ENCODE results near the gene UNC93A. TPM values are rescaled to one million over a fixed set of nuclear protein-coding genes. Genes with fewer than 3 reads are reported as not detected.

UNC93A gene
- total and polyA plus RNA-seq, 5 donors from 2014 or later, result not detected

DNA sequence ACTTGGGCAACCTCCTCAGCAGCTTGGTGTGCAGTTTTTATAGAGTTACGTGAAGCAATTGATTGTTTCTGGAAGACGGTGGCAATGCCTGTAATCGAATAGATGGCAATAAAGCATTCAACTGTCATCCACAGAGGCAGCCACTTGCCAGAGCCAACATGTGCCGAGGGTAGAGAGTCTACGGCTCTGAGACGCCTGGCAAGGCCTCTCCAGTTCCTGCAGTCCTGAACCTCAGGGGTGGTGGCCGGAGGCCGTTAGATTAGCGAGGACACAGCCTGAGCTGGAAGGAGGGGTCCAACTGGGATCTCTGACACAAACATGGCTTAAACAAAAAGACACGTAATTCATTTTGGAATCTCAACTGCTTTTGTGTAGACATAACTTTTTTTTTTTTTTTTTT lies 33.0 kb downstream of the UNC93A start:
- no peak for DNase-seq
- Mint-ChIP-seq H3K9me3 (peaks cover 0 to 2% (median 0%) of the 10 kb centered on the region in 7 donors), H3K4me1 (no peaks in the 10 kb centered on the region), H3K27ac (no peak overlapping the region), H3K27me3 (peaks cover 11% of the 10 kb centered on the region), H3K36me3 (no peaks in the 10 kb centered on the region), H3K4me3 (no peak overlapping the region)
- H3K36me3 ChIP-seq (ENCODE audit: control insufficient read depth, insufficient read depth, low read length), result no peaks in the 10 kb centered on the region
- no peak overlapping the region for H3K4me3 ChIP-seq (ENCODE audit: low read depth, low read length)
- H3K9me3 ChIP-seq (ENCODE audit: control insufficient read depth in 2 of 2, low read length in 2 of 2), result no peaks in the 10 kb centered on the region
- H3K27ac ChIP-seq (ENCODE audit: insufficient read depth, low read length, poor library complexity, severe bottlenecking), result no peak overlapping the region
- no peaks in the 10 kb centered on the region for H3K4me1 ChIP-seq (ENCODE audit: control insufficient read depth, insufficient read depth, low read length, poor library complexity, severe bottlenecking)
- peaks cover 3% of the 10 kb centered on the region for H3K27me3 ChIP-seq (ENCODE audit: control insufficient read depth, insufficient read depth, low read length)
- no peak for ATAC-seq (ENCODE audit: low read depth in 2 of 2)

DNA sequence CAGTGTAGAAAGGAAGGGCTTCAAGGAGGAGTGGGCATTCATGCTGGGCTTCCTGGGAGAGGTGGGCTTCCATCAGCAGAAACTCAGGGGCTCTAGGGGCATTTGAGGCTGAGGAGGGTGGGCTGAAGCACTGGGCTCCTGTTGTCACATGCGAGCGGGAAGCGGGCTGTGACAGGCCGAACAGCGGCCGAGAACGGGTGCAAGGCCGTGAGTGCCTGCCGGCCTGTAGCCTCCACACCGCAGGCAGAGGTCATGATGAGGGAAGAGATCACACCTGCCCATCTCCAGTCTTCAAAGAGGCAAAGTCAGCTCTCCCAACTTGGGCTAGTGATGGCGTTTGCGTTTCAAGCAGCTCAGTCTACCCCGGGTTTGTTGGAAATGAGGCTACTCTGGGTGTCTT lies 34.7 kb downstream of the UNC93A start:
- peaks cover 3% of the 10 kb centered on the region for H3K27me3 ChIP-seq (ENCODE audit: control insufficient read depth, insufficient read depth, low read length)
- H3K27me3 Mint-ChIP-seq, result peaks cover 16% of the 10 kb centered on the region
- H3K27ac ChIP-seq (ENCODE audit: insufficient read depth, low read length, poor library complexity, severe bottlenecking), result no peak overlapping the region
- H3K9me3 Mint-ChIP-seq, result peaks cover 0 to 2% (median 0%) of the 10 kb centered on the region in 7 donors
- no peak for ATAC-seq (ENCODE audit: low read depth in 2 of 2)
- H3K36me3 ChIP-seq (ENCODE audit: control insufficient read depth, insufficient read depth, low read length), result no peaks in the 10 kb centered on the region
- no peak for DNase-seq
- no peak overlapping the region for H3K4me3 ChIP-seq (ENCODE audit: low read depth, low read length)
- no peaks in the 10 kb centered on the region for H3K9me3 ChIP-seq (ENCODE audit: control insufficient read depth in 2 of 2, low read length in 2 of 2)
- H3K36me3 Mint-ChIP-seq, result no peaks in the 10 kb centered on the region
- no peak overlapping the region for H3K4me3 Mint-ChIP-seq
- no peaks in the 10 kb centered on the region for H3K4me1 Mint-ChIP-seq
- no peak overlapping the region for H3K27ac Mint-ChIP-seq
- H3K4me1 ChIP-seq (ENCODE audit: control insufficient read depth, insufficient read depth, low read length, poor library complexity, severe bottlenecking), result no peaks in the 10 kb centered on the region

DNA sequence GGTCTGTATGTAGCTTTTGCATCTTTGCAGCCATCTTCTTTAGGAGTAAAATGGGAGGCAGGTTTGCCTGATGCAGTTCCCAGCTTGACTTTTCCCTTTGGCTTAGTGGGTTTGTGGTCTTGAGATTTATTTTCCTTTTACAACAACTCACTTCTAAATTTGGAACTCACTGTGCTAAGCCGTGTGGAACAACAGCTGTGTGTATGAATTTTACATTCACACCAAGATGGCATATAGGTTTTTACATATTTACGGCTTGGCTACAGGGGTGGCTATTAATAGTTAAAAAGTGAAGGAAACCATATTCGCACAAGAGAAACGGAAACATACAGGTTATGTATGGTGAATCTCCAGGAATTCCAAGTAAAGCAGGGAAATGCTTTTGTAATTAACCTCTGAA lies 36.3 kb downstream of the UNC93A start:
- ATAC-seq (ENCODE audit: low read depth in 2 of 2) (no peak), DNase-seq (no peak)
- H3K27ac ChIP-seq (ENCODE audit: insufficient read depth, low read length, poor library complexity, severe bottlenecking), result no peak overlapping the region
- peaks cover 16% of the 10 kb centered on the region for H3K27me3 Mint-ChIP-seq
- H3K4me1 Mint-ChIP-seq, result no peaks in the 10 kb centered on the region
- H3K9me3 ChIP-seq (ENCODE audit: control insufficient read depth in 2 of 2, low read length in 2 of 2), result no peaks in the 10 kb centered on the region
- H3K27me3 ChIP-seq (ENCODE audit: control insufficient read depth, insufficient read depth, low read length), result peaks cover 3% of the 10 kb centered on the region
- H3K36me3 Mint-ChIP-seq, result no peaks in the 10 kb centered on the region
- no peak overlapping the region for H3K4me3 Mint-ChIP-seq
- peaks cover 0 to 2% (median 0%) of the 10 kb centered on the region in 7 donors for H3K9me3 Mint-ChIP-seq
- H3K4me1 ChIP-seq (ENCODE audit: control insufficient read depth, insufficient read depth, low read length, poor library complexity, severe bottlenecking), result no peaks in the 10 kb centered on the region
- no peak overlapping the region for H3K27ac Mint-ChIP-seq
- H3K4me3 ChIP-seq (ENCODE audit: low read depth, low read length), result no peak overlapping the region
- H3K36me3 ChIP-seq (ENCODE audit: control insufficient read depth, insufficient read depth, low read length), result no peaks in the 10 kb centered on the region

DNA sequence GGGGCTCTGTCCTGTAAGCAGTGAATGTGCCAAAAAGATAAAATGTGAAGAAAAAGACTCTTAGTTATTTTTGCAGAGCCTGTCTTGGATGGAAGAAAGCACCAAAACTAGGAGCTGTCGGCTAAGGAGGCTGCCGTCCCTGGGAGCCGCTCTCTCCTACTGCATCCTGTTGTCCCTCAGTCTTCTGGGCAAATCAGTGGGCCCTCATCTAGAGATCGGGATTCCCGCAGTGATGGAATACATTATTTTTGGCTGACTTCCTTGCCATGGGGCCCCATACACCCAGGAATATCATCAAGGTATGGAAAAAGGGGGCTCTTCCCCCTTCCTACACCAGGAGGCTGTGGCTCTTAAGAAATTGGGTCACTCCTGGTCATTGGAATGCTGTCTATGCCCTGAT lies 37.0 kb downstream of the UNC93A start:
- Histone ChIP-seq H3K27me3 (ENCODE audit: control insufficient read depth, insufficient read depth, low read length) (peaks cover 3% of the 10 kb centered on the region), H3K4me3 (ENCODE audit: low read depth, low read length) (no peak overlapping the region), H3K9me3 (ENCODE audit: control insufficient read depth in 2 of 2, low read length in 2 of 2) (no peaks in the 10 kb centered on the region), H3K4me1 (ENCODE audit: control insufficient read depth, insufficient read depth, low read length, poor library complexity, severe bottlenecking) (no peaks in the 10 kb centered on the region), H3K27ac (ENCODE audit: insufficient read depth, low read length, poor library complexity, severe bottlenecking) (no peak overlapping the region), H3K36me3 (ENCODE audit: control insufficient read depth, insufficient read depth, low read length) (no peaks in the 10 kb centered on the region)
- H3K36me3 Mint-ChIP-seq, result no peaks in the 10 kb centered on the region
- no peak overlapping the region for H3K27ac Mint-ChIP-seq
- ATAC-seq (ENCODE audit: low read depth in 2 of 2) (no peak), DNase-seq (no peak)
- no peak overlapping the region for H3K4me3 Mint-ChIP-seq
- H3K27me3 Mint-ChIP-seq, result peaks cover 15% of the 10 kb centered on the region
- no peaks in the 10 kb centered on the region for H3K4me1 Mint-ChIP-seq
- H3K9me3 Mint-ChIP-seq, result peaks cover 0 to 2% (median 0%) of the 10 kb centered on the region in 7 donors

DNA sequence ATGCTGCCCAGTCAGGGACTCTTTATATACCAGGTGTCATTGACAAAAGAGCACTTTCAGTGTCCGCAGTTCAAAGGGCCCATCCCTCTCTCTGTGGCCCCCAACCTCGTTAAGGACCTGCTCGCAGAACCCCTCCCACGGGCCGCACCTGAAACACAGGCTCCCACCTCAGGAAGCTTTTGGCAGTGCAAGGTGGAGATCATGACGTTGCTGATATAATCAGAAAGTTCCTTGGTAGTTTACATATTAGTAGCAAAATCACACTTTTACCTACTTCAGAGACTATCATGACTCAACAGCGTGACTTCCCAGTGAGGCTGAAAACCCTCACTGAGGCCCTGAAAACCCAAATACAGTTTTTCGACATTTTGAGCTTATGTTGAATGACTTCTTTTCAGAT lies 37.9 kb downstream of the UNC93A start:
- no peak overlapping the region for H3K27ac Mint-ChIP-seq

DNA sequence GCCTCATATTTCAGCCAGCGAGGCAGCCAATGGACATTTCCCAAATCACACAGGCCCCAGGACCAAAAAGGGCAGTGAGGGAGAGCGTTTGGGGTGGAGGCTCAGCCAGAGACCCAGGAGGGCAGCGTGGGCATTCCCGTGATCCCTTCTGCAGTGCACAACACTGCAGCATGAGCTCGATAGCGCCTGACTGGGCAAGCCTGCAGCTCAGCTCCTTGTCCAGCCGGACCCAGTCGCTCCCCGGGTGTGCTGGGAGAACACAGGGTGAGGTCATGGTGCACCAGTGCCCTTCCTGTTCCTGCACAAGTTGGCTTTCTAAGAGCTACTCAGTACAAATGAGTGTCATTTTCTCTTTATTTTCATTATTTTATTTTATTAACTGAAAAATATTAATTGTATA lies 39.6 kb downstream of the UNC93A start:
- Mint-ChIP-seq H3K27ac (no peak overlapping the region), H3K4me1 (no peaks in the 10 kb centered on the region), H3K27me3 (peaks cover 12% of the 10 kb centered on the region), H3K4me3 (no peak overlapping the region), H3K36me3 (no peaks in the 10 kb centered on the region), H3K9me3 (peaks cover 0 to 2% (median 0%) of the 10 kb centered on the region in 7 donors)
- no peak overlapping the region for H3K27ac ChIP-seq (ENCODE audit: insufficient read depth, low read length, poor library complexity, severe bottlenecking)
- DNase-seq, result no peak
- no peaks in the 10 kb centered on the region for H3K4me1 ChIP-seq (ENCODE audit: control insufficient read depth, insufficient read depth, low read length, poor library complexity, severe bottlenecking)
- peaks cover 3% of the 10 kb centered on the region for H3K27me3 ChIP-seq (ENCODE audit: control insufficient read depth, insufficient read depth, low read length)
- H3K9me3 ChIP-seq (ENCODE audit: control insufficient read depth in 2 of 2, low read length in 2 of 2), result no peaks in the 10 kb centered on the region
- H3K4me3 ChIP-seq (ENCODE audit: low read depth, low read length), result no peak overlapping the region
- H3K36me3 ChIP-seq (ENCODE audit: control insufficient read depth, insufficient read depth, low read length), result no peaks in the 10 kb centered on the region
- ATAC-seq (ENCODE audit: low read depth in 2 of 2), result no peak

More for the DNA sequence above, 37.9 kb downstream of the UNC93A start:
- no peaks in the 10 kb centered on the region for H3K4me1 ChIP-seq (ENCODE audit: control insufficient read depth, insufficient read depth, low read length, poor library complexity, severe bottlenecking)
- no peak overlapping the region for H3K4me3 ChIP-seq (ENCODE audit: low read depth, low read length)
- H3K9me3 Mint-ChIP-seq, result peaks cover 0 to 2% (median 0%) of the 10 kb centered on the region in 7 donors
- H3K27ac ChIP-seq (ENCODE audit: insufficient read depth, low read length, poor library complexity, severe bottlenecking), result no peak overlapping the region
- peaks cover 12% of the 10 kb centered on the region for H3K27me3 Mint-ChIP-seq
- no peaks in the 10 kb centered on the region for H3K4me1 Mint-ChIP-seq
- ATAC-seq (ENCODE audit: low read depth in 2 of 2) (no peak), DNase-seq (no peak)
- no peaks in the 10 kb centered on the region for H3K9me3 ChIP-seq (ENCODE audit: control insufficient read depth in 2 of 2, low read length in 2 of 2)
- no peak overlapping the region for H3K4me3 Mint-ChIP-seq
- peaks cover 3% of the 10 kb centered on the region for H3K27me3 ChIP-seq (ENCODE audit: control insufficient read depth, insufficient read depth, low read length)
- no peaks in the 10 kb centered on the region for H3K36me3 ChIP-seq (ENCODE audit: control insufficient read depth, insufficient read depth, low read length)
- no peaks in the 10 kb centered on the region for H3K36me3 Mint-ChIP-seq

DNA sequence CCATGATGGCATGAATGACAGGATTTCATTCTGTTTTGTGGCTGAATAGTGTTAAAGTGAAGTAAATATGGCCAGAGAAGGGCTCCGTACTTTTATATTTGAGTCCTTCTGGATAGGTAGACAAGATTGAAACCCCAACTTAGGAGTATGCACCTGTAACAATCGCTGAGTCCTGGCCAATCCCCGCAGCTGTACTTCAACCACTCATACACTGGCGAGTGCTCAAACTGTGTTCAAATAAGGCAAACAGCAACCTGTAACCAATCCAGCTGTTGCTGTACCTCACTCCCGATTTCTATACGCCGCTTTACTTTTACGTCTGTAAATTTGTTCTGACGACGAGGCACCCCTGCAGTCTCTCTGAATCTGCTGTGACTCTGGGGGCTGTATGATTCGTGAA lies 40.5 kb downstream of the UNC93A start:
- no peak overlapping the region for H3K4me3 ChIP-seq (ENCODE audit: low read depth, low read length)
- peaks cover 3% of the 10 kb centered on the region for H3K27me3 ChIP-seq (ENCODE audit: control insufficient read depth, insufficient read depth, low read length)
- H3K4me3 Mint-ChIP-seq, result no peak overlapping the region
- H3K36me3 ChIP-seq (ENCODE audit: control insufficient read depth, insufficient read depth, low read length), result no peaks in the 10 kb centered on the region
- no peak overlapping the region for H3K27ac ChIP-seq (ENCODE audit: insufficient read depth, low read length, poor library complexity, severe bottlenecking)
- peaks cover 9% of the 10 kb centered on the region for H3K27me3 Mint-ChIP-seq
- no peaks in the 10 kb centered on the region for H3K36me3 Mint-ChIP-seq
- no peak for ATAC-seq (ENCODE audit: low read depth in 2 of 2)
- no peak for DNase-seq
- peaks cover 0 to 2% (median 0%) of the 10 kb centered on the region in 7 donors for H3K9me3 Mint-ChIP-seq
- no peaks in the 10 kb centered on the region for H3K4me1 Mint-ChIP-seq
- H3K27ac Mint-ChIP-seq, result no peak overlapping the region
- H3K4me1 ChIP-seq (ENCODE audit: control insufficient read depth, insufficient read depth, low read length, poor library complexity, severe bottlenecking), result no peaks in the 10 kb centered on the region
- H3K9me3 ChIP-seq (ENCODE audit: control insufficient read depth in 2 of 2, low read length in 2 of 2), result no peaks in the 10 kb centered on the region

DNA sequence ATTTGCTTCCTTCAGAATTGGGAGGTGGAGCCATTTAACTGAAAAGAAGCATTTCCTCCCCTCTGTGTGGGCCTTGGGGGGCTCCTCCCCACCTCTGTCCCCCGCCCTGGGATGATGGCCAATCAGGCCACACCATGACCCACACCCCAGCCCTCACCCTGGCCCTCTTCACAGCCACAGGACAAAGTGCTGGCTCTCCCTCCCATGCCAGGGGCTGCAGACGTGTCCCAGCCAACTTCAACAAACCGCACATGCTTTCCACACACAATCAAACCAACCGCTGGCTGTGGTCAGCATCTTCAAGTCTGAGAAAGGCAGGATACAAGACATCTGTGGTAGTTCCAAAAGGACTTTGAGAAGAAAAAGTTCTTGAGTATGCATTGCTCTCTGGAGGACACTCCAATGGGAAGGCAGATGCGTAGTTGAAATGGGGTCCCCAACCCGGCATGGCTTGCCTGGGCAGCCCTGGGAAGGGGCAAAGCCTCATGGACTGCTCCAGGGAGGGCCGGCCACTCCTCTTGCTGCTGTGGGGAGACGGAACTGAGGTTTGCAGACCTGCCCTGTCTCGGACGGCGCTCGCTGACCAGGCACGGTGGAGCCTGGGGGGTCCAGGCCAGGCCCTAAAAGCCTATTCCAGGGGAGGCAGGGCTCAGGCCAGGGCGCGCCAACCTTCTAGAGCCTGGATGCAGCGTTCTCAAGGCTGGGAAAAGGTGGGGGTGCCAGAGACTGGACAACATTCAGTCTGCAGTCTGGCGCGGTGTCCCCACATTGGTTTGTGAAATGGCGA lies 45.9 kb downstream of the UNC93A start:
- Mint-ChIP-seq H3K27ac (no peak overlapping the region), H3K4me1 (no peaks in the 10 kb centered on the region), H3K36me3 (no peaks in the 10 kb centered on the region), H3K9me3 (peaks cover 0 to 2% (median 0%) of the 10 kb centered on the region in 7 donors), H3K4me3 (no peak overlapping the region), H3K27me3 (no peaks in the 10 kb centered on the region)
- Histone ChIP-seq H3K27me3 (ENCODE audit: control insufficient read depth, insufficient read depth, low read length) (no peaks in the 10 kb centered on the region), H3K4me3 (ENCODE audit: low read depth, low read length) (no peak overlapping the region), H3K4me1 (ENCODE audit: control insufficient read depth, insufficient read depth, low read length, poor library complexity, severe bottlenecking) (no peaks in the 10 kb centered on the region), H3K9me3 (ENCODE audit: control insufficient read depth in 2 of 2, low read length in 2 of 2) (no peaks in the 10 kb centered on the region), H3K27ac (ENCODE audit: insufficient read depth, low read length, poor library complexity, severe bottlenecking) (no peak overlapping the region), H3K36me3 (ENCODE audit: control insufficient read depth, insufficient read depth, low read length) (no peaks in the 10 kb centered on the region)
- DNase-seq, result no peak
- no peak for ATAC-seq (ENCODE audit: low read depth in 2 of 2)

Data from CD4-positive, CD25-positive, alpha-beta regulatory T cell (primary cell).